Left lung (tissue), 10 donors: ENCODE results near the gene CXCL12. TPM values are rescaled to one million over a fixed set of nuclear protein-coding genes. Genes with fewer than 3 reads are reported as not detected.

ENCODE experiments used
- ATAC-seq: fragments of 200-7000 bp; cut with Tn5 transposase; one replicate; pipeline ENCODE4 v1.9.1; 2020; ENCODE audit warnings: moderate library complexity
- DNase-seq, 4 donors: peaks; one replicate each; pipeline ENCODE4 v3.0.0-alpha.2; 2013 to 2020
- H3K27ac ChIP-seq, 2 donors: fragments of 200-600 bp; sonication (generic) in 1 of 2; one replicate each; pipeline versions ENCODE4 v1.5.0 to v1.8.0; 2020 to 2021
- H3K27me3 ChIP-seq, 2 donors: fragments of 200-600 bp; sonication (generic) in 1 of 2; one replicate each; pipeline versions ENCODE4 v1.5.0 to v1.8.0; 2020 to 2021
- H3K36me3 ChIP-seq, 2 donors: fragments of 200-600 bp; sonication (generic) in 1 of 2; one replicate each; pipeline versions ENCODE4 v1.5.0 to v1.8.0; 2020 to 2021
- H3K4me1 ChIP-seq, 2 donors: fragments of 200-600 bp; one replicate each; pipeline ENCODE4 v1.8.0; 2021
- H3K4me3 ChIP-seq, 2 donors: fragments of 200-600 bp; sonication (generic) in 1 of 2; one replicate each; pipeline versions ENCODE4 v1.5.0 to v1.8.0; 2020 to 2021; ENCODE audit warnings: mild to moderate bottlenecking in 1 of 2
- H3K9me3 ChIP-seq, 2 donors: fragments of 200-600 bp; sonication (generic) in 1 of 2; one replicate each; pipeline versions ENCODE4 v1.5.0 to v1.8.0; 2020 to 2021
- CTCF ChIP-seq, 2 donors: fragments of 200-600 bp; sonication (generic) in 1 of 2; IDR thresholded peaks; one replicate each; pipeline versions ENCODE4 v1.5.0 to v1.8.0; 2021; ENCODE audit warnings: antibody characterized with exemption in 2 of 2
- intact Hi-C, 2 donors: fragments of 100-400 bp; cut with DNase I; formaldehyde crosslinking; loops; one replicate each; pipeline versions ENCODE4 v1.11.2 to v1.14.2; 2022
- polyA plus RNA-seq, 6 donors: library from polyadenylated mRNA; unstranded; fragments of 120-200 nt; gene quantifications; one replicate each; pipeline ENCODE4 v1.2.1, GENCODE V29; 2013; ENCODE audit not compliant: insufficient read length in 6 of 6
- total RNA-seq, 2 donors: library from RNA; stranded (reverse); fragmentation: NEBNext Ultra II Directional; extraction: Animal tissue kit (Norgen Biotek cat#: 25700); gene quantifications; one replicate each; pipeline ENCODE4 v1.2.1, GENCODE V29; 2021
- donor health status: DM: no; HTN: yes; CAD: no.
- donor health status: DM: no; HTN: no; CAD: no.

CXCL12 gene
- total and polyA plus RNA-seq, 8 donors, result 77.9 to 281 (median 188) TPM

- H3K27me3 ChIP-seq, result peaks cover 14 to 72% of the 10 kb centered on the region in 2 donors
- H3K36me3 ChIP-seq, result no peaks in the 10 kb centered on the region
- peaks cover 6 to 22% of the 10 kb centered on the region in 2 donors for H3K4me1 ChIP-seq
- intact Hi-C loops, result loop anchor here in 1 of 2 donors (5.0 kb wide), 1 partner anchor 714 kb away; no protein-coding TSS in a partner anchor
- no peaks in the 10 kb centered on the region for H3K9me3 ChIP-seq
- H3K27ac ChIP-seq, result no peak overlapping the region
- ATAC-seq (peak; percentile 94), DNase-seq (peak; percentile 54 to 89 (median 78))
- peak; percentile 83 to 86 for TF ChIP-seq CTCF (IDR thresholded peaks at IDR 0.05)
- no peak overlapping the region for H3K4me3 ChIP-seq
Measured at GRCh38 chr10:44386546-44387052, 1.7 kb upstream of the CXCL12 start.

GRCh38 chr10:44385696-44386441, 972 bp upstream of the CXCL12 start:
- Histone ChIP-seq H3K9me3 (no peaks in the 10 kb centered on the region), H3K27ac (no peak overlapping the region), H3K4me3 (peak overlapping the region in 1 of 2 donors; percentile 45), H3K4me1 (peaks cover 6 to 22% of the 10 kb centered on the region in 2 donors), H3K27me3 (peaks cover 14 to 72% of the 10 kb centered on the region in 2 donors), H3K36me3 (no peaks in the 10 kb centered on the region)
- no peak for TF ChIP-seq CTCF (IDR thresholded peaks at IDR 0.05)
- intact Hi-C loops, result loop anchor here in 1 of 2 donors (5.0 kb wide), 1 partner anchor 714 kb away; no protein-coding TSS in a partner anchor
- DNase-seq, result no peak
- no peak for ATAC-seq

- peaks cover 6 to 22% of the 10 kb centered on the region in 2 donors for H3K4me1 ChIP-seq
- H3K9me3 ChIP-seq, result no peaks in the 10 kb centered on the region
- DNase-seq (no peak), ATAC-seq (peak; percentile 5)
- H3K27me3 ChIP-seq, result peaks cover 14 to 72% of the 10 kb centered on the region in 2 donors
- intact Hi-C loops, result loop anchor here in 1 of 2 donors (5.0 kb wide), 2 partner anchors 697 to 712 kb away; no protein-coding TSS in a partner anchor
- TF ChIP-seq CTCF (IDR thresholded peaks at IDR 0.05), result no peak
- H3K36me3 ChIP-seq, result no peaks in the 10 kb centered on the region
- H3K27ac ChIP-seq, result no peak overlapping the region
- H3K4me3 ChIP-seq, result peak overlapping the region; percentile 45
Measured at GRCh38 chr10:44384601-44385025, 284 bp downstream of the CXCL12 start.

GRCh38 chr10:44383749-44384600, 922 bp downstream of the CXCL12 start:
- intact Hi-C loops, result loop anchor here in 1 of 2 donors (5.0 kb wide), 1 partner anchor 697 kb away; no protein-coding TSS in a partner anchor
- peaks cover 6 to 22% of the 10 kb centered on the region in 2 donors for H3K4me1 ChIP-seq
- H3K9me3 ChIP-seq, result no peaks in the 10 kb centered on the region
- peaks cover 14 to 72% of the 10 kb centered on the region in 2 donors for H3K27me3 ChIP-seq
- H3K4me3 ChIP-seq, result peak overlapping the region; percentile 45
- no peaks in the 10 kb centered on the region for H3K36me3 ChIP-seq
- TF ChIP-seq CTCF (IDR thresholded peaks at IDR 0.05), result no peak
- H3K27ac ChIP-seq, result no peak overlapping the region
- DNase-seq (peak in 2 of 4 donors; percentile 36 to 40), ATAC-seq (peak; percentile 16)
